DND-41 (cell line): Measurements from ENCODE around the gene TUFT1.

Source experiments
- ATAC-seq: fragments of 200-7000 bp; cut with Tn5 transposase; 3 replicates; pipeline ENCODE4 v1.9.1; 2021; ENCODE audit warnings: low read depth; ENCODE audit not compliant: insufficient read depth
- DNase-seq: peaks from one replicate; pipeline ENCODE4 v3.0.0-alpha.2; 2020
- H2AFZ ChIP-seq: 2 replicates; pipeline ENCODE4 v1.6.0; 2012; ENCODE audit warnings: low read depth, low read length
- H3K27ac ChIP-seq: 2 replicates; pipeline ENCODE4 v1.5.1; 2012; ENCODE audit warnings: low read length, inconsistent platforms
- H3K27me3 ChIP-seq: fragments of 200-600 bp; sonication (generic); 2 replicates; pipeline ENCODE4 v1.6.0; 2012; ENCODE audit warnings: low read length, mild to moderate bottlenecking, inconsistent platforms; ENCODE audit not compliant: insufficient read depth, poor library complexity
- H3K36me3 ChIP-seq: 2 replicates; pipeline ENCODE4 v1.5.1; 2012; ENCODE audit warnings: low read length, inconsistent platforms; ENCODE audit not compliant: insufficient read depth
- H3K4me1 ChIP-seq: 2 replicates; pipeline ENCODE4 v1.5.1; 2012; ENCODE audit warnings: mild to moderate bottlenecking, low read length; ENCODE audit not compliant: insufficient read depth
- H3K4me2 ChIP-seq: 2 replicates; pipeline ENCODE4 v1.6.0; 2012; ENCODE audit warnings: mild to moderate bottlenecking, moderate library complexity, low read length, inconsistent platforms; ENCODE audit not compliant: insufficient read depth
- H3K4me3 ChIP-seq, 2 experiments: fragments of 200-600 bp in 1 of 2; shearing (Covaris generic) in 1 of 2; 2 replicates each; pipeline ENCODE4 v1.5.1; 2012 to 2016; ENCODE audit warnings: inconsistent platforms in 2 of 2, low read length in 2 of 2, mild to moderate bottlenecking in 2 of 2, low read depth in 1 of 2, moderate library complexity in 1 of 2
- H3K79me2 ChIP-seq: 2 replicates; pipeline ENCODE4 v1.6.0; 2012; ENCODE audit warnings: low read length, inconsistent platforms; ENCODE audit not compliant: insufficient read depth
- H3K9ac ChIP-seq: 2 replicates; pipeline ENCODE4 v1.6.0; 2012; ENCODE audit warnings: low read depth, mild to moderate bottlenecking, inconsistent platforms, low read length, moderate library complexity
- H3K9me3 ChIP-seq: 2 replicates; pipeline ENCODE4 v1.5.1; 2012; ENCODE audit warnings: low read length, moderate library complexity, mild to moderate bottlenecking, inconsistent platforms; ENCODE audit not compliant: insufficient read depth, severe bottlenecking
- H4K20me1 ChIP-seq: 2 replicates; pipeline ENCODE4 v1.6.0; 2012; ENCODE audit warnings: low read length; ENCODE audit not compliant: insufficient read depth
- CTCF ChIP-seq: IDR thresholded peaks from 2 replicates; pipeline ENCODE4 v1.5.1; 2012; ENCODE audit warnings: borderline replicate concordance, low read length, moderate library complexity, mild to moderate bottlenecking; ENCODE audit not compliant: poor library complexity, severe bottlenecking; ENCODE audit errors: extremely low read depth
- EZH2 ChIP-seq: IDR thresholded peaks from 3 replicates; pipeline ENCODE4 v1.6.1; 2012; ENCODE audit warnings: borderline replicate concordance, low read depth, mild to moderate bottlenecking, moderate library complexity, low read length, inconsistent platforms; ENCODE audit not compliant: severe bottlenecking

The TUFT1 gene

DNA sequence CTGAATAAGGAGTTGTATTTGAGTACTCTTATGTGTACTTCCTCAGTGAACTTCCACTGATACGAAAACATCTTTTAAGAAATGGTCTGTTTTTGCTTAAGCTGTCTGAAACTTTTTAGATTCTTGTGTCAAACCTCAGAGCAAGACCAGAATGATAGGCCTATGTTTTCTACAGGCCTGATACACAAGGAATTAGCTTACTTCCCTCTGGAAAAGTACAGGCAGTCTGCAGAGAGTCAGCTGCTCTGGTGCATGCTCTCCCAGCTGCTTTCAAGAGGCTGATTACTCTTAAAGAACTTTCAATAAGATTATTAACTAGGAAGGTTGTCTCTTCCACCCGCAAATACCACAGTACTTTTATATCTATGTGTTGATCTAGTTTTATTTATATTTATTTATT is 81.2 kb downstream of the TUFT1 start:
- TF ChIP-seq CTCF = no peak
- TF ChIP-seq EZH2 = no peak
- ATAC-seq (no peak), DNase-seq (no peak)
- H3K9ac ChIP-seq = no peak overlapping the region
- H3K4me1 ChIP-seq = 0 out of 2 replicates have a peak, but pooled peaks cover 5% of the 10 kb centered on the region
- H3K36me3 ChIP-seq = peaks cover 6% of the 10 kb centered on the region; the same call in 1 of the 2 replicates
- H3K27ac ChIP-seq = no peak overlapping the region
- no peaks in the 10 kb centered on the region for H3K9me3 ChIP-seq
- no peak overlapping the region for H3K4me3 ChIP-seq
- H3K4me2 ChIP-seq = no peak overlapping the region
- peaks cover 6% of the 10 kb centered on the region; the same call in 1 of the 2 replicates for H4K20me1 ChIP-seq
- no peaks in the 10 kb centered on the region for H3K27me3 ChIP-seq
- no peak overlapping the region for H2AFZ ChIP-seq
- H3K79me2 ChIP-seq = peaks cover 79% of the 10 kb centered on the region

GRCh38 chr1:151624783-151625182 is 84.7 kb downstream of the TUFT1 start:
- H3K27ac ChIP-seq = no peak overlapping the region
- H3K4me2 ChIP-seq = no peak overlapping the region
- peaks cover 66% of the 10 kb centered on the region for H3K79me2 ChIP-seq
- no peaks in the 10 kb centered on the region for H3K9me3 ChIP-seq
- no peak overlapping the region for H3K4me3 ChIP-seq
- H3K27me3 ChIP-seq = no peaks in the 10 kb centered on the region
- no peaks in the 10 kb centered on the region for H3K4me1 ChIP-seq
- no peak overlapping the region for H3K9ac ChIP-seq
- no peaks in the 10 kb centered on the region for H3K36me3 ChIP-seq
- TF ChIP-seq EZH2 = no peak
- no peak overlapping the region for H2AFZ ChIP-seq
- H4K20me1 ChIP-seq = peaks cover 5% of the 10 kb centered on the region; the same call in 1 of the 2 replicates
- ATAC-seq (no peak), DNase-seq (no peak)

GRCh38 chr1:151626740-151627334 is 86.7 kb downstream of the TUFT1 start:
- Histone ChIP-seq H3K4me3 (no peak overlapping the region), H3K27ac (no peak overlapping the region), H3K4me1 (no peaks in the 10 kb centered on the region), H4K20me1 (no peaks in the 10 kb centered on the region), H3K79me2 (peaks cover 48% of the 10 kb centered on the region), H3K9ac (no peak overlapping the region), H3K27me3 (no peaks in the 10 kb centered on the region), H2AFZ (no peak overlapping the region), H3K36me3 (no peaks in the 10 kb centered on the region), H3K4me2 (no peak overlapping the region), H3K9me3 (no peaks in the 10 kb centered on the region)
- TF ChIP-seq CTCF = no peak
- no peak for TF ChIP-seq EZH2
- no peak for DNase-seq
- no peak for ATAC-seq

DNA sequence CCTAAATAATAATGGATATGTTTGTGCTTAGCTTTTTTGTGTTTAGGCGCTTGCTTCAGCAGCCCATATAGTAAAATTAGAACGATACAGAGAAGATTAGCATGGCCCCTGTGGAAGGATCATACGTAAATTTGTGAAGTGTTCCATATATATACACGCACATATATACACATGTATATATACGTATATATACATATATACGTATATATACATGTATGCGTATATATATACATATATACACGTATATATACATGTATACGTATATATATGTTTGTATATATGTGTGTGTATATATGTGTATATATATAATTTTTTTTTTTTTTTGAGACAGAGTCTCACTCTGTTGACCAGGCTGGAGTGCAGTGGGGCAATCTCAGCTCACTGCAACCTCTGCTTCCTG is 89.2 kb downstream of the TUFT1 start:
- Histone ChIP-seq H3K4me2 (no peak overlapping the region), H3K27me3 (no peaks in the 10 kb centered on the region), H3K9me3 (no peaks in the 10 kb centered on the region), H3K4me3 (no peak overlapping the region), H3K9ac (no peak overlapping the region), H3K36me3 (no peaks in the 10 kb centered on the region), H3K27ac (no peak overlapping the region), H3K79me2 (peaks cover 37% of the 10 kb centered on the region), H3K4me1 (no peaks in the 10 kb centered on the region), H2AFZ (no peak overlapping the region), H4K20me1 (no peaks in the 10 kb centered on the region)
- TF ChIP-seq EZH2 = no peak
- TF ChIP-seq CTCF = no peak
- ATAC-seq (no peak), DNase-seq (no peak)
